ENCODE data around the gene LRRC42.

The LRRC42 gene

DNA sequence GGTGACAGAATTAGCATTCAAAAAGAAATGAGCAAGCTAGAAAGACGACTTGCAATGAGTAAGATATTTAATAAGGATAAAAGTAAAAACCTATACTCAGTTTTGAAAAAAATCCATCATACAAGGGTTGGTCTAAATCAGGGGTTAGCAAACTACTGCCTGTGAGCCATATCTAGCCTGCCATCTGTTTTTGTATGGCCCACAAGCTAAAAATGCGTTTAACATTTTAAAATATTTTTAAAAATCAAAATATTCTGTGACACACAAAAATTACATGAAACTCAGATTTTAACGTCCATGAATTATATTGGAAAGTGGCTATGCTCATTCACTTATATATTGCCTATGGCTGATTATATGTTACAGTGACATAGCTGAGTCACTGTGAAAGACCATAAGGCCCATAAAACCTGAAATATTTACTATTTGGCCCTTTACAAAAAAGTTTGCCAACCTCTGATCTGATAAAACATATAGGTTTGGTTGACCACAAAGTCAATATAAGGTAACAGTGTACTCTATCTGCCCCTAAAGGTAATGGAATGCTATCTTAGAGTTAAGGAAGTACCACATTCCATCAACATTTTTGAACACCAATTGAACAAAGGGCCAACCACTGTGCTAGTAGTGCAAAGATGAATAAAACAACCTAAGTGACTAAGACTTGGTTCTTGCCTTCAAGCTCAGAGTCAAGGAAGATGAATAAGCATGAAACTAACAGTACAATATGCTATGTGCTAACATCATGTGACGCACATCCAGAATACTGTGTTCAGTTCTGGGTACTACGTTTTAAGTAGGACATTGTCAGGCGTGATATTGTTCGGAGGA, 3.8 kb upstream of the LRRC42 start:
- no peak for DNase-seq

- no peak for DNase-seq
Measured at GRCh38 chr1:53943090-53943489, 3.1 kb upstream of the LRRC42 start.

- DNase-seq: no peak
Measured at GRCh38 chr1:53943490-53944043, 2.6 kb upstream of the LRRC42 start.

- no peak for DNase-seq
Measured at GRCh38 chr1:53944469-53945182, 1.5 kb upstream of the LRRC42 start.

- DNase-seq: no peak
Measured at GRCh38 chr1:53945183-53945432, 1.0 kb upstream of the LRRC42 start.

DNA sequence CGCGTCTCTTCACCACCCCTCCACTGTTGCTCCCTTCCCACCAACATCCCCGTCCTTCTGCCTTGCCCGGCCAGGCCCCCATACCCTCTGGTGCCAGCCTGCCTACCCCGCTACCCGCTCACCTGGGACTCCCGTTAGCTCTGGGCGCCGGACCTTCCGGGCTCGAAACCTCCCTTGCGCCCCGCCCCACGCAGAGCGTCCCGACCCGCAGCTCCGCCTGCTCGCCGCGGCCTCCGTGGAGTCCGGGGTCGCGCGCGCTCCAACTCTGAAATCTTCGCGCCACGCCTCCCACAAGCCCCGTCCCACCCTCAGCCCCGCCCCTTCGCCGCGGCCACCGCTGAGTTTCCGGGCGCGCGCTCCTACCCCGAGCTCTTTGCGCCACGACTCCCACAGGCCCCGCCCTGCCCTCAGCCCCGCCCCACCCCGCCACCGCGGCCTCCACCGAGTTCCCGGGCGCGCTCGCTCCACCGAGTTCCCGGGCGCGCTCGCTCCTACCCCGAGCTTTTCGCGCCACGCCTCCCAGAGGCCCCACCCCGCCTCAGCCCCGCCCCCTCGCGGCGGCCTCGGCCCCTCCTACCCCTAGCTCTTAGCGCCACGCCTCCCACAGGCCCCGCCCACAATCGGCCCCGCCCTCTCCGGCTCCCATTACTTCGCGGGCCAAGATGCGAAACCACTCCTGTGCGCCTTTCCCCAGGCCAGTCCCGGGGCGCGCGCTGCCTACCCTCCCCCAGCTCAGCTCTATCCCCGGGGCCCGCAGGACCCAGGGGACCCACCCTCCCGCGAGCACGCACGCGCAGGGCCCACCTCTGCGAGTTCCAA, 508 bp upstream of the LRRC42 start, which contains the start of gene IFT25:
IFT25 (minus strand) TSS at position 267 of the 819 bp plus-strand sequence. CDS start 5,617 bp downstream, outside the sequence.
- DNase-seq: peak; percentile 96

DNA sequence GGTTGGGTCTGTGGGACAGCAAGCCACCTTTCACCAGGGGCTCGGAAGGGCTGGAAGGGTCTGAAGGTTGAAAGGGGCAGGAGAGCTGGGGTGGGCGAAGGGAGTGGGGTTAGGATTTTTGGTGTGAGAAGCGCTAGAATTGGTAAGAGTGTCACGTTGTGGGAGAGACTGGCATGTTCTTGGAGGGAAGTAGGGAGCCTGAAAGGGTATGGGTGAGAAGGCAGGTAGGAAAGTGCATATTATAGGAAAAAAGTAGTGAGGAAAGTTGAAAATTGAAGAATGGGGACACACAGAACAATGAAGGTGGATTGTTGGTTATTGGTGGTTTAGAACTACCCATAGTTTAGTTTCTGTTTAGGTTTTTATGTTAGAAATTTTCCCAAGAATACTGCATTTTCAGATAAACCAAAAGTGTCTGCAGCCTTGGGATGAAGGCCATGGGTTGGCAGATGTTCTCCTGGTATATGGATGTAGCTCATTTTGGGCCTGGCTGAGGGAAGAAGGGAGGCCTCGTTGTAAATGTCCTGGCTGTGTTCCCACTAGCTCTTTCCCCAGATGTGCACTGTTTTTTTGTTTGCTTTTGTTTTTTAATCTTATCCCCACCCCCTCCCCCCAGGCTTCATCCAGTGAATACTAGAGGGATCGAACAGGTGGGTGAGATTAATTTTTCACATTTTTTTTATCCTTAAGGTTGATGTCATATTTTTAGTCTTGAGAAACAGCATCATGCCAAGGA, 1.2 kb downstream of the LRRC42 start:
- DNase-seq: no peak

DNA sequence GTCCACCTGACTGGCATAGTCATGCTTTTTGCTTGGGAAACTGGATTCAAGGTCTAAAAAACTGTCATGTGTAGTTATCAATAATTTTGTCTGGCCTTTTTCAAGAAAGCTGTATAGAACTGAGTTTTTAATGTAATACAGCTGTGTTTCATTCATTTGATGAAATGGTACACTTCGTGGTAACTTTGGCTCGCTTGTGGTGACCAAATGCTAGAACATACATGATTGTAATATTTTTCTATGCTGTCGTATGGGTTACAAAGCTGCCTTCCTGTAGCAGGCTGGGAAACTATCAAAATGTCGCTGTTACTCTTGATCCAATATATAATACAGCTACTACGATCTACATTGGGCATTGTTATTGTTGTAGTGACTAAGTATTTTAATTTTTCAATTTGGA, 2.1 kb downstream of the LRRC42 start:
- DNase-seq: no peak

DNA sequence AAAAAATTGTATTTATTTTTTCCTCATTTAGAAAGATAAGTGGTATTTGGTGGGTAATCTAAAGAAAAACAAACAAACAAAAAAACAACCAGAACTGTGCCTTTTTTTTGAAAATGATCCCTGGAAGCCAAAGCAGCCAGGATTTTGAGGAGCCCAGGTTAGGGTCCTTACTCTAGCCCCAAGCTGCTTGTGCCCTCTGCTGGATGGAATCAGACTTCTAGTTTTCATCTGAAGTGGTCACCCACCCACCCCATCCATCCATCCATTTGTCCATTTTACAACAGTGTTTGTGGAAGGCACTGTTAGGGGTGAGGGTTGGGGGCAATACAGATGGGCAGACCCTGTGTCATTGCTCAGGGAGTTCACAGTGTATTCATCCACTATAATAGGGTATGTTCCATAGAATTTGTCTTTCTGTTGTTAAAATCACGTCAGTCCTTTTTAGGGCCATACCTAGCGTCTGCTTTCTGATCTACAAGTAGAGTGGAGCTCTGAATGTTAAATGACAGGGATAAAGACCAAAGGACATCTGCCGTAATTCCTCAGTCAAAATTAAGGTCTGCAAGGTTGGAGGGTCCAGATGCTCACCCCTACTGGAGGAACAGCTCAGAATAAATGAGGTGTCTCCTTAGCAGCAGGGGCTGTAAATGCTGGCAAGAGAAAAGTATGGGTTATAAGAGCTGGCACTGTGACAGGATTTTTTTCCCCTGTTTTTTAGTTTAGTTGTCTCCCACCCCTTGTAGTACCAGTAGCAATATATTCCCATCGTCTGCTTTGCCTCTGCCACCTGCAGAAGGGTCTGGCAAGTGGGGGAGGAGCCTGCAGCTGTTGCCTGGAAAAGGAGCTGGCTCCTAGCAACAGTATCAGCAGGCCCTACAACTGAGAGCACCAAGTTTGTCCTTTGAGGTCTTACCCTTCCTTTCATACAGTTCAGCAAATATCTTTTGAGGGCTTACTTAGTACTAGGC, 3.2 kb downstream of the LRRC42 start:
- DNase-seq: no peak

- no peak for DNase-seq
Measured at GRCh38 chr1:53951697-53952096, 5.5 kb downstream of the LRRC42 start.

DNA sequence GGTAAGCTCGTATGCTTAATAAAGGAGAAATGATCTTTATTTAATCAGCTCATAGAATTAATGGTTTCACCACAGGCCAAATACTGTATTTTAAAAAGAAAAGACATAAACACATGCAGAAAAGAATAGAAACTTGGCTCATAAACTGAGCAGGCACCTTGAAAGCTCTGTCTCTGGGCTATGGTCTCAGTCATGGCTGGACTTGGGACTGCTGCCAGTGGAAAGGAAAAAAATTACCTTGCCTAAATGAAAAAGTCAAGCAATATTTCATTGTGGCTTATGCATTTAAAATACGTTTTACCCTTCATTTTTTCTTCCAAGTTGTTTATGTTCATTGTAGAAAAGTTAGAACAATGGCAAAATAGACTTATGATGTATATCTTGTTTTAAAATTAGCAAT, 8.0 kb downstream of the LRRC42 start:
- DNase-seq: no peak

GRCh38 chr1:53956308-53957168, 10.4 kb downstream of the LRRC42 start:
- DNase-seq: no peak

DNA sequence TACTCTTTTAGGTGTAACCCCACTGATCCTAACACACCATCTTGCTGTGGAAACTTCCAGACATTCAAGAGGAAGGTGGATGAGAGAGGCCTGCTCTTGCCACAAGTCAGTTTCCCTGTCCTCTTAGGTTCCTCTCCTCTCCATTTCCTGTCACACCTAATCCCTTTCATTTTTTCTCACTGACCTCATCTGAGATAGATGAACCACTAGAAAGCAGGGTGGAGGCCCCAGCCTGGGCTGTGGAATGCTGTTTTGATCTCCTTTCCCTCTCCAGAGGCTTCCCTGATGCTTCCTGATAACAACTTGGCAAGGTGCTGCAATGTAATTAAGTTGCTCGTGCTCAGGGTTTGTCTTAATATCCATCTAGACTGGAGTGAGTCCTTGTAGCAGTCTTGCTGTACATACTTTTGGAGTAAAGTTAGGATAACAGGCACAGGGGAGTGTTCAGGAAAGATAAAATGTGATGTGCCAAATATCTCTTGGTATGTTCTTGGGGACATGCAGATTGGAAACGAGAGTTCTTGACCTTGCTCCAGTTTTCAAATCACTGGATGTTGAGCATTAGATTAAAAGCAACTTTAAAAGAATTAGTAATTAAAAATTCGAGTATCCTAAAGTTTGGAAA, 11.2 kb downstream of the LRRC42 start:
- DNase-seq: no peak

DNA sequence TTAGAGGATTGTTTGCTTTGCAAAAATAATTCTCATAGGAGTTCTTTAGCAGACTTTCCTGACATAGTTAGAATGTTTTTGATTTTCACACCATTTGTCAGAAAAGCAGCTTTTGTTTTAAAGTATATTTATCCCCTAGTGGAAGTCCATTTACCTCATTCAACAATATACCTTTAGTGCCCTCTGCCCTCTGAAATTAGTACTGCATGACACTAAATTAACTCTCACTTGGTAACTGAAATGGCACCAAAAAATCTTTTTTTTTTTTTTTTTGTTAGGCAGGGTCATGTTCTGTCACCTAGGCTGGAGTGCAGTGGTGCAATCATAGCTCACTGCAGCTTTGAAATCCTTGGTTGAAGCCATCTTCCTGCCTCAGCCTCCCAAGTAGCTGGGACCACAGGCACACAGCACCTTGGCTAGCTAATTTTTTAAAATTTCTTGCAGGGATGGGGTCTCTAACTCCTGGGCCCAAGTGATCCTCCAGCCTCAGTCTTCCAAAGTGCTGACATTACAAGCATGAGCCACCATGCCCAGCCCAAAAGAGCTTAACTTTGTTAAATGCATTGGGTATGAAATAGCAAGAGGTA, 13.6 kb downstream of the LRRC42 start:
- DNase-seq: no peak

DNA sequence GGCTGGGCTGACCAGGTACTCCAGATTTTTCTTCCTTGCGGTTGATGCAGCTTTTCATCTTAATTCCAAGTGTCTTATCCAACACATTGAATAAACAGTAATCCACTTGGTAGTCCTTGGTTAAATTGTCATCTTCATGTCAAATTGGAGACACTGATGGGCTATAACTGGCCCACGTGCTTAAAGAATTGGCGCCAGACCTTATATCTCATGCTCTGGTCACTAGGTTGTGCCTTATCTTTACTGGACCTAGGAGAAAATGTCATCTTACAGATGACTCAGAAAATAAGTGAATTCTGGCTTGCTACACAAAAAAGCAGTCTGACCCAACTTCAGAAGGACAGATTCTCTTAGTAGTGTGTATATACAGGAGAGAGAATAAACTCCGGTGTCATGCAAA, 16.2 kb downstream of the LRRC42 start:
- DNase-seq: no peak

GRCh38 chr1:53963460-53963859, 17.3 kb downstream of the LRRC42 start:
- no peak for DNase-seq

DNA sequence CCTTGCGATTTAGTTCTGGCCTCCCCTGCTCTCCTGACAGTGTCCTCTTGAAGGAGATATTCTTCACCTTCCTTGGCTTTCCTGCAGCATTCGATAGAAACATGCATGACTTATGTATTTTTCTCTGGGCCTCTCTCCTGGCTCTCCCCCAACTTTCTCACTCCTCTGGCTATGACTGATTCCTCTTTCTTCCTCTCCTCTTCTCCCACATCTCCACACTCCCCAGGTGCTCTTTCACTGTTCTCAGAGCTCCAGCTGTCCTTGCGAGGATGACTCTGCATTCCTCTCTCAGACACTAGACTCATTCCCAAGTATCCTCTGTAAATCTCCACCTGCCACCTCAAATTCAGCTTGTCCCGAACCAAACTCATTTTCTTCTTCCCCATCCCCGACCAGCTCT, 18.0 kb downstream of the LRRC42 start:
- DNase-seq: no peak

DNA sequence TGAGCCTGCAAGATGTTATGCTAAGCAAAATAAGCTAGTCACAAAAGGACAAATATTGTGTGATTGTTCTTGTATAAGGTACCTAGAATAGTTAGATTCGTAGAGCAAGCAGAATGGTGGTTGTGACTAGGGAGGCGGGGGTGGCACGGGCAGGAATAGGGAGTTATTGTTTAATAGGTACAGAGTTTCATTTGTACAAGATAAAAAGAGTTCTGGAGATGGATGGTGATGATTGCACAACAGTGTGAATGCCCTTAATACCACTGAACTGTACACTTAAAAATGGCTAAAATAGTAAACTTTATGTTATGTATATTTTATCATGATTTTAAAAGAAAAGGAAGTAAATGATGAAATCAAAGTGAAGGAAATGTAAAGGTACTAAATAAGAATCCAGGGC, 20.6 kb downstream of the LRRC42 start:
- no peak for DNase-seq

- DNase-seq: no peak
Measured at GRCh38 chr1:53967409-53968124, 21.4 kb downstream of the LRRC42 start.
